Body of pancreas (tissue), 4 donors: ENCODE data around the gene IFITM1.
"Not testable (repeated sequence)": the region's sequence is repeated elsewhere in the genome, so short reads cannot be mapped to it uniquely, and the experiment has no call there.

ENCODE experiments used
- POLR2A ChIP-seq, 3 donors: fragments of 450-650 bp; IDR thresholded peaks; one replicate each; pipeline ENCODE4 v1.6.1; 2016; ENCODE audit warnings: antibody characterized with exemption in 3 of 3, mild to moderate bottlenecking in 2 of 3
- TF ChIP-seq, protein P1 (sequence below), 7 experiments: fragments of 450-650 bp in 4 of 7; fragments of 200-600 bp in 3 of 7; sonication (generic) in 3 of 7; IDR thresholded peaks; one replicate each; pipeline ENCODE4 v1.5.1; 2016 to 2019; ENCODE audit warnings: antibody characterized with exemption in 7 of 7

DNA sequence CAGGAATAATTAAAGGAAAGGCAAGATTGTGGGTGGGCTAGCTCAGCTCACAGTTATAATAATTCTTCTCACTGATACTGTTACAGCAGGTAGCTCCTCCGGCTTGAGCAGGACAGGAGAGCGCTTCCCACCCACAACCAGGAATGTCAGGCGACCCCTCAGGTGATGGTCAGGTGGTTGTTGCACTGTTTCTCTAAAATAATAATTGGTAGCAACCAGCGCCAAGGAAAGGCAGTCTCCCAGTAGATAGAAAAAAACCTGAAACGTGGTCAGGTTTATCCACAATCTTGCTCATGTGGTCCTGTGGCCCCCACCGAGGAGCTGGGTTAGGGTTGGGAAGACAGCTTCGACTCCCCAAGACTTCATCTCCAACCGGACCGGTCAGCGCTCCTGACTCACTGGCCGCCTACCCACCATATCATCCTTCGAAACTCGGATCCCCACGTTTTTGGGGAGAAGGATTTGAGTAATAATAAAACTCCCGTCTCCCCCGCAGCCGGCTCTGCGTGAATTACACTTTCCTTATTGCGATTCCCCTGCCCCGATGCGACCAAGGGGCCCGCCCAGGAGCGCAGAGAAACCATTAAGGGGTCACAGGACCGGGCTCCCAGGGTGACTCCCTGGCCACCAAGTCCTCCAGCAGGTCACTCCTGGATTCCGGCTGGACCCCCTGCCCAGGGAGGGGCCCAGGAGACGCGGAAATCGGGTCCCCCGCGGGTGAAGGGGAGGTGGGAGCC, 4.0 kb downstream of the IFITM1 start:
- TF ChIP-seq, protein P1, sequence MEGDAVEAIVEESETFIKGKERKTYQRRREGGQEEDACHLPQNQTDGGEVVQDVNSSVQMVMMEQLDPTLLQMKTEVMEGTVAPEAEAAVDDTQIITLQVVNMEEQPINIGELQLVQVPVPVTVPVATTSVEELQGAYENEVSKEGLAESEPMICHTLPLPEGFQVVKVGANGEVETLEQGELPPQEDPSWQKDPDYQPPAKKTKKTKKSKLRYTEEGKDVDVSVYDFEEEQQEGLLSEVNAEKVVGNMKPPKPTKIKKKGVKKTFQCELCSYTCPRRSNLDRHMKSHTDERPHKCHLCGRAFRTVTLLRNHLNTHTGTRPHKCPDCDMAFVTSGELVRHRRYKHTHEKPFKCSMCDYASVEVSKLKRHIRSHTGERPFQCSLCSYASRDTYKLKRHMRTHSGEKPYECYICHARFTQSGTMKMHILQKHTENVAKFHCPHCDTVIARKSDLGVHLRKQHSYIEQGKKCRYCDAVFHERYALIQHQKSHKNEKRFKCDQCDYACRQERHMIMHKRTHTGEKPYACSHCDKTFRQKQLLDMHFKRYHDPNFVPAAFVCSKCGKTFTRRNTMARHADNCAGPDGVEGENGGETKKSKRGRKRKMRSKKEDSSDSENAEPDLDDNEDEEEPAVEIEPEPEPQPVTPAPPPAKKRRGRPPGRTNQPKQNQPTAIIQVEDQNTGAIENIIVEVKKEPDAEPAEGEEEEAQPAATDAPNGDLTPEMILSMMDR (IDR thresholded peaks at IDR 0.05), result not testable (repeated sequence)
- TF ChIP-seq POLR2A (IDR thresholded peaks at IDR 0.05), result peak in 1 of 3 donors; percentile 20
